ENCODE measurements around the gene CELF3.

GRCh38 chr1:151684128-151684527, 32.5 kb downstream of the CELF3 start:
- TF ChIP-seq, protein P1, sequence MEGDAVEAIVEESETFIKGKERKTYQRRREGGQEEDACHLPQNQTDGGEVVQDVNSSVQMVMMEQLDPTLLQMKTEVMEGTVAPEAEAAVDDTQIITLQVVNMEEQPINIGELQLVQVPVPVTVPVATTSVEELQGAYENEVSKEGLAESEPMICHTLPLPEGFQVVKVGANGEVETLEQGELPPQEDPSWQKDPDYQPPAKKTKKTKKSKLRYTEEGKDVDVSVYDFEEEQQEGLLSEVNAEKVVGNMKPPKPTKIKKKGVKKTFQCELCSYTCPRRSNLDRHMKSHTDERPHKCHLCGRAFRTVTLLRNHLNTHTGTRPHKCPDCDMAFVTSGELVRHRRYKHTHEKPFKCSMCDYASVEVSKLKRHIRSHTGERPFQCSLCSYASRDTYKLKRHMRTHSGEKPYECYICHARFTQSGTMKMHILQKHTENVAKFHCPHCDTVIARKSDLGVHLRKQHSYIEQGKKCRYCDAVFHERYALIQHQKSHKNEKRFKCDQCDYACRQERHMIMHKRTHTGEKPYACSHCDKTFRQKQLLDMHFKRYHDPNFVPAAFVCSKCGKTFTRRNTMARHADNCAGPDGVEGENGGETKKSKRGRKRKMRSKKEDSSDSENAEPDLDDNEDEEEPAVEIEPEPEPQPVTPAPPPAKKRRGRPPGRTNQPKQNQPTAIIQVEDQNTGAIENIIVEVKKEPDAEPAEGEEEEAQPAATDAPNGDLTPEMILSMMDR (IDR thresholded peaks at IDR 0.05), result no peak
- TF ChIP-seq FOXJ3 (CRISPR knock-in tag; IDR thresholded peaks at IDR 0.05; ENCODE audit: borderline replicate concordance) (no peak), MLX (CRISPR knock-in tag; IDR thresholded peaks at IDR 0.05) (no peak), ZNF671 (CRISPR knock-in tag; IDR thresholded peaks at IDR 0.05) (no peak), ELF4 (CRISPR knock-in tag; IDR thresholded peaks at IDR 0.05; ENCODE audit: low read depth) (no peak), E2F5 (CRISPR knock-in tag; IDR thresholded peaks at IDR 0.05) (no peak), OVOL2 (CRISPR knock-in tag; IDR thresholded peaks at IDR 0.05; ENCODE audit: borderline replicate concordance) (no peak), RORB (CRISPR knock-in tag; IDR thresholded peaks at IDR 0.05) (no peak), PREB (CRISPR knock-in tag; IDR thresholded peaks at IDR 0.05; ENCODE audit: borderline replicate concordance) (no peak), SMAD4 (CRISPR knock-in tag; IDR thresholded peaks at IDR 0.05) (no peak), SP1 (CRISPR knock-in tag; conservative IDR thresholded peaks at IDR 0.05) (no peak)
